GM10266 (cell line): Measurements from ENCODE around the gene INCENP.

Experiments used
- DNase-seq: peaks from one replicate; pipeline ENCODE4 v3.0.0; 2012; ENCODE audit errors: extremely low spot score
- CTCF ChIP-seq: IDR thresholded peaks from 2 replicates; pipeline ENCODE4 v1.5.1; 2012; ENCODE audit warnings: mild to moderate bottlenecking, low read depth; ENCODE audit not compliant: control insufficient read depth, insufficient read depth; ENCODE audit errors: missing control alignments

The INCENP gene

GRCh38 chr11:62108971-62109404, 14.8 kb upstream of the INCENP start:
- TF ChIP-seq CTCF = no peak
- no peak for DNase-seq

- no peak for TF ChIP-seq CTCF
- DNase-seq = no peak
Measured at GRCh38 chr11:62115085-62115694, 8.6 kb upstream of the INCENP start.

GRCh38 chr11:62116451-62116850, 7.4 kb upstream of the INCENP start:
- no peak for TF ChIP-seq CTCF
- DNase-seq = no peak

GRCh38 chr11:62119569-62119968, 4.2 kb upstream of the INCENP start:
- TF ChIP-seq CTCF = no peak

GRCh38 chr11:62120001-62120400, 3.8 kb upstream of the INCENP start:
- DNase-seq = no peak
- TF ChIP-seq CTCF = no peak

More at GRCh38 chr11:62119569-62119968, 4.2 kb upstream of the INCENP start:
- DNase-seq = no peak

- DNase-seq = no peak
- no peak for TF ChIP-seq CTCF
Measured at GRCh38 chr11:62120431-62120830, 3.4 kb upstream of the INCENP start.

GRCh38 chr11:62122076-62122475, 1.7 kb upstream of the INCENP start:
- TF ChIP-seq CTCF = no peak
- DNase-seq = no peak
